Stimulated activated CD8-positive, alpha-beta memory T cell treated with anti-CD3 and anti-CD28 coated beads, Interleukin-2, amount 100 ng/mL, for 48 hours (primary cell): ENCODE measurements around the gene RPL4.
"Not testable (repeated sequence)": the region's sequence is repeated elsewhere in the genome, so short reads cannot be mapped to it uniquely, and the experiment has no call there.

ENCODE experiments used
- DNase-seq, 2 donors: peaks; one replicate each; pipeline ENCODE4 v3.0.0-alpha.2; 2020; ENCODE audit warnings: low read depth in 2 of 2

RPL4 gene

DNA sequence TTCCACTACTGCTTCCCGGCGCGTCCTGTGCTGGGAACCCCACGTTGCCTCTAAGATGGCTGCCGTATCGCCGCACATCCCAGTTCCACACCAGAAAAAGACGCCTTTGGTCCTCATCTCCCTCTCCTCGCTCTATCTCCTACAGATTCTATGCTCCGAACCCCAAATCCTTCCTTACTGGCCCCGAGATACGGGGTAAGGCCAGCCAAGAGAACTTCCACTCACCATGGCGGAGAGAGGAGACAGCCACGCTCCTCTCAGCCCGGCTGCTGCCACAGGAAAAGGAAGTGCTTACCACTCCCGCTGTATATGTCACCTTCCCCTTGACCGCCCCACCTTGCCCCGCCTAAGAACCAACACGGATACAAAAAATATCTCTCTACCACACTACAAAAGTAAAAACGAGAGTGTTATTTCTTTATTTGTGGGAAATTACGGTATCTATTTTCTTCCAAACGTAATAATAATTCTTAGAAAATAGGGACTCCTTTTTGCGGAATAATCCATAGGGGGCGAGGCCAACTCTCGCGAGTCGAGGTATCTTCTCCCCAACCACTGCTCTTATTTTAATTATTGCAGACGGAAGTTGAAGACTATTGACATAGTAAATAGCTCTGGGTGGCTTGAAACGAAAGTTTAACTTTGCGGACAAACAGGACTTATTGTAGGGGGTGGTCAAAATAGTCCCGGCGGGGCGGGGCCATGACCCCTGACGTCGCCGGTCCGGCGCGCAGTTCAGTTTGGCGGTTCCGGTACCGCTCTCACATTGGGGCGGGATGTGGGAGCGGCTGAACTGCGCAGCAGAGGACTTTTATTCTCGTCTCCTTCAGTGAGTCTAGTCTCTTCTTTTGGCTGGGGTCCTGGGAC, at the start of gene RPL4, which contains the start of gene ZWILCH:
Gene RPL4 (minus strand): TSS at position 293 of the 867 bp plus-strand sequence. CDS start 65 bp downstream, at position 228.
Gene ZWILCH (plus strand): TSS at position 764 of the 867 bp plus-strand sequence. CDS start 13 bp downstream, at position 777.
- DNase-seq, result peak; percentile 65 to 68

DNA sequence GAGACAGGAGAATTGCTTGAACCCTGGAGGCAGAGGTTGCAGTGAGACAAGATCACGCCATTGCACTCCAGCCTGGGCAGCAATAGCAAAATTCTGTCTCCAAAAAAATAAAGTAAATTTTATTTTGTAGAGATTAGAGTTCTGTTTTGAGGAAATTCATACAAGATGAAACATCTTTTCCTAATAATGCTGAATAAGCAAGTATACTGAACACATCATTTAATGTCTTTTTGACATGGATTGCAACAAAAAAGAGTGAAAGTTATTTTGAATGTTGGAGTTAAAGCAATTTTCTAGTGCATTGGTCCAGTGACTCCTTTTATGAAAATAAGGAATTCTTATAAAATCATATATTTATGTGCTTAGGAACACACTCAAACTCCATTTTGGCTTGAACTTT, 40.6 kb upstream of the RPL4 start:
- no peak for DNase-seq

DNA sequence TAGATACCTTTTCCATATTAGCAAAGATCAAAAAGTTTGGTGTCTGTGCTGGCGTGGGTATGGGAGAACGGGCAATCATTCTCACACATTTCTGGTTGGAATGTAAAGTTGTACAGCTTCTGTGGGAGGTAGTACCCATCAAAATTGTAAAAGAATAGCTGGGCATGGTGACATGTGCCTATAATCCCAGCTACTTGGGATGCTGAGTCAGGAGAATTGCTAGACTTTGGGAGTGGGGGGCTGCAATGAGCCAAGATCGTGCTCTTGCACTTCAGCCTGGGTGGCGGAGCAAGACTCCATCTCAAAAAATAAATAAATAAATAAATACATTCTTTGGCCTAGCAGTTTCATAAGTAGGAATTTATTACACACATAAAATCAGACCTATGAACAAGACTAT, 38.2 kb upstream of the RPL4 start:
- no peak for DNase-seq

DNA sequence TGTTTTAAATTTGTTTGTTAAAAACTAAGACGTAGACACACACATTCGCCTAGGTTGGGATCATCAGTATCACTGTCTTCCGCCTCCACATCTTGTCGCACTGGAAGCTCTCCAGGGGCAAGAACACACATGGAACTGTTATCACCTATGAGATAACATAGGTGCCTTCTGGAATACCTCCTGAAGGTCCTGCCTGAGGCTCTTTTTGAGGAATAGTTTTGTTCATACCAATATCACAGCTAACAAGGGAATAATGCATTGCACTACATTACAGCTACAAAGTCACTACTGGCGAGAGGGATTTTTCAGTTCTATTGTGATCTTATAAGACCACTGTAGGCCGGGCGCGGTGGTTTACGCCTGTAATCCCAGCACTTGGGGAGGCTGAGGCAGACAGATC, 30.4 kb upstream of the RPL4 start:
- no peak for DNase-seq

DNA sequence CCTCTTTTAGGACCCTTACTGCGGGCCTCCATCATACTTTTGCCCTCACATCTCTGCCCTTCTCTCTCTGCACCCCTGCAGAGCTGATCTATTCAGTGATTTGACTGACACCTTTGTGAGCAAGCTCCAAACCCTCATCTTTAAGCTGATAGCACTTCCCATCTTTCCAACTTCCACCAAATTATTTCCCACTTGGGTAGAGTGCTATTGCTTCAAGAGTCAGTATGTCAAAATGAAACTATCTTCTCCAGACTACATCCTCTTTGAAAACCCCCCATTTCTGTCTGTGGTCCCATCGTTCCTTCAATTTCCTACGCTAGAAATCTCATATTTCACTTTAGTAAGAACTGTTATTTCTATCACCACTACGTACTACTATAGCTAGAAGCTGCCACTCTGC, 20.2 kb upstream of the RPL4 start:
- DNase-seq, result no peak

DNA sequence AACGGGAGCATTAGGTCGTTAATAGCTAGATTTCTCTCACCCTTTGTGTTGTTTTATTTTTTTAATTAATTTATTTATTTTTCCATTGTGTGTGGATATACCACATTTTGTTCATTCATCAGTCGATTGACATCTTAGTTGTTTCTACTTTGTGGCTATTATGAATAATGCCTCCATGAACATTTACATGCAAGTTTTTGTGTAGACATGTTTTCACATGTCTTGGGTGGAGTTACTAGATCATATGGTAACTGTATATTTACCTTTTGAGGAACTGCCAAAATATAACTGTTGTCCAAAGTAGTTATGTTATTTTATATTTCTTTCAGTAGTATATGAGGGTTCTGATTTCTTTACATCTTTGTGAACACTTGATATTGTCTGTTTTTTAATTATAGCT, 19.3 kb upstream of the RPL4 start:
- DNase-seq, result no peak

DNA sequence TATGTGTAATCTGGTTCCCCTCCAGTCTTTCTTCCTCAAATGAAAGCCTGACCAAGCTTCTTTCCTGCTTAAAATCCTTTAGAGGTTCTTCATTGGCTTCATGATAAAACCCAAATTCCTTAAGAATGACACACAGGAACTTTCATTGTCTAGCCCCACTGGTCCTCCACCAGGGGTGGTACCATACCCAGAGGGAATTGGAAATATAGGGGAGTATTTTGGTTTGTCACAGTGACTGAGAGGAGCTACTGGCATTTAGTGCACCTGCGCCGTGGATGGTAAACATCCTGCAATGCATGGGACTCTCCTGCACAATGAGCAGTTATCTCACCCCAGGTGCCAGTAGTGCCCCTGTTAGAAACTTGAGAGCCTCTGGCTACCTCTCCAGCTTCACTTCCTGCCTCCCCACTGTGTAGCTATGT, 11.3 kb upstream of the RPL4 start:
- no peak for DNase-seq

DNA sequence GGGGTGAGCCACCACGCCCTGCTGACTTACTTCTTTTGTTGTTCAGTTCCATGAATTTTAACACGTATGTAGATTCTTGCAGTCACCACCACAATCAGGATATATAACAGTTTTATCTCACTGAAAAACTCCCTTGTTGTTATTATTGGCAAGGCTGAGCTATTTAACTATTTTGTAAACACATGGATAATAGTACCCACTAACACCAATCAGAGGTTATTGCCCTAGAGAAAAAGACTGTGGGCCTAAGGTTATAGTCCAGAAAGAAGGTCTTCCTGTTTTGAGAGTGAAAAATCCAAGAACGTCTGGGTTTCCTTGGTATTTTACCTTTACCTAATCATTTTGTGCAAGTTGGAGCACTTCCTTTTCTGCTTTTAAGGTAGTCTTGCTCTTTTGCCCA, 9.9 kb upstream of the RPL4 start:
- no peak for DNase-seq

DNA sequence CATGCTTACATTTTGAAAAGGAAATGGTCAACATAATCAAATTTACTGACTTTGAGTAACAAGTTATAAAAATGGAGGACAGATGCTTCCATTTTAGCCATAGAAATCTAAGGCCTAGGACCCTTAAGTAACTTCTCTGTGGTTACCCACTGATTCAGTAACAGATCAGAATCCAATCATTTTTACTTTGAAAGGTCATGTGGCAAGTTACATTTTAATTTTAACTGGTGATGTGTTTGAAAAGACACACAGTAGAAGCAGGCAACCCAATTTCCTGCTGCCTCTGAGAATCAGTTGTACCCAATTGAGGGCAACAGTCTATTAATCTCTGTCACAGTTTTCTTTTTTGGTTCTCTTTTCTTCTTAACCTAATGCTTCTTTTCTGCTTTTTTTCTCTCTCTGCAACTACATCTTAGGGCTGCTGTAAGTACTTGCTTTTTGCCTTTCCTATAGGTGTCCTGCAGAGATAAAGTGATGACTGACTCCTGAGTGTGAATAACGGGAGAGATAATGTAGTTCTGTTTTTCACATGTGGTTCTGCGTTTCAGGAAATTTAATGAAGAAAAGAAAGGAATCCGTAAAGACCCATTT, 3.7 kb upstream of the RPL4 start:
- no peak for DNase-seq

DNA sequence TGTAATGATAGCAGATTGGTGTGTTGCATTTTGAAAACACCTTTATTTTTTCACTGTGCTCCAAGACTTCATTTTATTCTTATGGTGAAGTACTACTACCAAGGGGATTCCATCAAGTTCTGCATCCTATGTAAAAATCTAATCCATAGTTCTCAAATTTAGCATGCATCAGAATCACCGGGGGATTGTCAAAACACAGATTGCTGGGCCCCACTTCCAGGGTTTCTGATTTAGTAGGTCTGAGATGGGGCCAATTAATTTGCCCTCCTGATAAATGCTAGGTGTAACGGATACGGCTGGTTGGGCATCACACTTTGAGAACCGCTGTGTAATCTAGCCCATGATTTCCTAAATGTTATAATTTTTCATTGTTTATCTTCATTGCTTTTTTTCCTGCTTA, 1.2 kb upstream of the RPL4 start:
- no peak for DNase-seq

DNA sequence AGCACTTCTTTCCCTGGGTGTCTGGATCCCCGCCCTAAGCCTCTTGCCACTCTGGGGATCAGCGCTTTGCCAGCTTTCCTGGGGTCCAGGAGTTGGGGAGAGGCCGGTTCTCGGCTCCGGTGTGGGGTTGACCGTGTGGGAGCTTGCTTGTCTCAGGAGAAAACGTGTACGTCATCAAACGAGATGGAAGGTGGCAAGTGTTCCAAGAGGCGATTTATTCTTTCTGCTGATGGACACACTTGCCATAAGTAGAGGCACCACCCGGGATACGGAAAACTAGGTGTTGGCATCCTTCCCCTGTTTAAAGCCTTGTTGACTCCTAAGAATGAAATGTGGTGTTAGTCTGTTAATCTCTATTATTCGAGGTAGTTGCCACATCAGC, 766 bp upstream of the RPL4 start:
- DNase-seq, result no peak

DNA sequence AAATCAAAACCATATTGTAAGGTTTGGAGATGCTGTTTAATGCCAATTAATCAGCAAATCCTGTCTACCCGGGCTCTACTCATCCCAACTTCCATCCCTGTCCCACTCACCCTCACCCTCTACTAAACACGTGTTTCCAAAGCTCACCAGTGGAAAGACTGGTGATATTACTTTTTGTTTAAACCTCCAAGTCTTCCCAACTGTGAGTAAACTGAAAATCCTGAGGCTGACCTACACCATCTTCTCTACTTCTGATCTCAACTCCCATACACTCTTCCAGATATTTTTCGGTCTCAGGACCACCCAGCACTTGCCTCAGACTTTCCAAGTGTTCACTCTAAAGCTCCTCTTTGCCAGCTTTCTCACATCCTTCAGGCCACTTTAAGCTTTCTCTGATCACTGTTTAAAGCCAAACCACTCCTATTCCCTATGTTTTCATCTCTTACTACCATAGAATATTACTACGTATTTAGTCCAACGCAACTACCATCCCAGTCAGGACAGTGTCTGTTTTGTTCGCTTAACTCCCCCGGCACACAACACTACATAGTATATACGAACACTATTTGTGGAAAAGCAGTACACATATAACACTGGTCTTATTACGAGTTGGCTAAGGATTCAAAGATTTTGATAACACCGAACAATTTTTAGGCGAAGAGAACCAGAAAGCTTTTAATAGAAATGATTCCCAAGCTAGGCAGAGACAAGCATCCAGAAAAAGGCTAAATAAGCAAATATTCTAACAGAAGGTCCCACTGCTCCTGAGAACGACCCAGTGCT, 684 bp downstream of the RPL4 start:
- no peak for DNase-seq

DNA sequence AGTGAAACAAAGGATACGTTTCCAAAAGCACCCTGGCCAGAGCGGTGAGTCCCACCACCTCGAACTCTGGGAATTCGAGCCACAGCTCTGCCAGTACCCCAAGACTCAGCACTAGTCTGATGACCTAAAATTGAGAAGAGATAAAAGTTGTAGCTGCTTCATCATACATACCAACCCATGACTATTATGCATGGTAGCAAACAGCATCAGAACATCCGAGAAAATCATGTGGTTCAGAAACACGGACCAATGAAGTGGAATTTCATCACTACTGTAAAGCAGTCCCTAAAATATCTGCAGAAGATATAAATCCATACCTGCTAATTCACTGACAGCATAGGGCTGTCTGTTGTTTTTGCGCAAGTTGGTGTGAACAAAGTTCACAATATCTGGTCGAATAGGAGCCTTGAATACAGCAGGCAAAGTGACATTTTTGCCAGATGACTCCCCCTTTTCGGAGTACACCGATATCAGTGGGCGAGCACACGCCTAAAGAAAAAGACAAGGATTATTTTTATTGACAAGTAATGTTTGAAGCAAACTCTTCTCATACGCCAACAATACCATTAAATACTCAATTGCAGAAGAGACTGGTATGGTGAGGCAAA, 1.5 kb downstream of the RPL4 start:
- DNase-seq, result not testable (repeated sequence)

DNA sequence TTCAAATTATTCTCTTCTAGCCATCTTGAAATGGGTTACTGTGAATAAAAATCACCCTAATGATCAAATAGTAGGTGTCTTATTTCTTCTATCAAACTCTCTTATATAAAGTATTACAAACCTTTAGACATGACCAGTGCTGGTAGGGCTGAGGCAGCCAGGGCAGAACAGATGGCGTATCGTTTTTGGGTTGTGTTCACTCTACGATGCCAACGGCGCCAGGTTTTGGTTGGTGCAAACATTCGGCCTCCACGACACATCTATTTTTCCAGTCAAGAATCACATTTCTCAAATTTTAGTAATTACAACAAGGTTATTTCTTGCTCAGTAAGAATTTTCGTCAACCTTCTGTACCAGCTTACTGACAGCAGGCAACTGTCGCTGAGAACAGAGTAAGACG, 2.2 kb downstream of the RPL4 start:
- no peak for DNase-seq

DNA sequence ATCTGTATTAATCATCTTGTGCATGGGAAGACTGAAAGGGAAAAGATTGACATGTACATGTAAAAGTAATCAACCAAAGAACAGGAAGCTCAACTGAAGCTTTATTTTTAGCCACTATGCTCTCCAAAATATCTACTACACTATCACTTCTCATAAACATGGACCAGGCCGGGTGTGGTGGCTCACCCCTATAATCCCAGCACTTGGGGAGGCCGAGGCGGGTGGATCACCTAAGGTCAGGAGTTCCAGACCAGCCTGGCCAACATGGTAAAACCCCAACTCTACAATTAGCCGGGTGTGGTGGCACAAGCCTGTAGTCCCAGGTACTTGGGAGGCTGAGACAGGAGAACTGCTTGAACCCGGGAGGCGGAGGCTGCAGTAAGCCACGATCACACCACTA, 4.3 kb downstream of the RPL4 start:
- not testable (repeated sequence) for DNase-seq

DNA sequence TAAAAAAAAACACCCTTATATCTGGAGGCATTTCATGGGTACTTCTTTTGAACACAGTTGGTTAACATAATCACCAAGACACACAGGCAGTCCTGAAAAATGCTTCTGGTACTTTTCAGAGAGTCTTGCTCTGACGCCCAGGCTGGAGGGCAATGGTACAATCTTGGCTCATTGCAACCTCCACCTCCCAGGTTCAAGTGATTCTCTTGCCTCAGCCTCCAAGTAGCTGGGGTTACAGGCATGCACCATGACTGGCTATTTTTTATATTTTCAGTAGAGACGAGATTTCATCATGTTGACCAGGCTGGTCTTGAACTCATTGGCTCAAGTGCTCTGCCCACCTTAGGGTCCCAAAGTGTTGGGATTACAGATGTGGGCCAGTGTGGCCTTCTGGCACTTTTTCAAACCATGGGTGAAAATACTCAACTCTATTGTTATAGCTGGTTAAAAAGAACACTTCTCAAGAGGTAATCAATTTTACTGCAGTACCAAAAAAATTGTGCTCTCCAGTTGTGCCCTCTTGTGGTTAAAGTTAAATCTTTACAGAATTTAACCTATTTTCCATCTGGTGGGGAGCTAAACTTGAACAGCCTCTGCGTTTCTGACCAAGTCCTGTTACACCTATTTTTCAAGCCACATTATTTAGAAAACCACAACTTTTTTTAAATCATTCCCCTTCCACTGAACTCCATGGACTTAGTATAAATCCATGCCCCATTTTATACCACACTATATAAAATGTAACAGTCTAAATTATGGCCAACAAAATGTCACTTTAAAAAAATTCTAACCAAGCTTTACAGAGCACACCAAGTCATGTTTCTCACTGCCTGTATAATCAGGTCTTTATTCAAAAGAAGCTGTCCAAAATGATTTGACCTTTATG, 5.9 kb downstream of the RPL4 start:
- DNase-seq, result no peak

DNA sequence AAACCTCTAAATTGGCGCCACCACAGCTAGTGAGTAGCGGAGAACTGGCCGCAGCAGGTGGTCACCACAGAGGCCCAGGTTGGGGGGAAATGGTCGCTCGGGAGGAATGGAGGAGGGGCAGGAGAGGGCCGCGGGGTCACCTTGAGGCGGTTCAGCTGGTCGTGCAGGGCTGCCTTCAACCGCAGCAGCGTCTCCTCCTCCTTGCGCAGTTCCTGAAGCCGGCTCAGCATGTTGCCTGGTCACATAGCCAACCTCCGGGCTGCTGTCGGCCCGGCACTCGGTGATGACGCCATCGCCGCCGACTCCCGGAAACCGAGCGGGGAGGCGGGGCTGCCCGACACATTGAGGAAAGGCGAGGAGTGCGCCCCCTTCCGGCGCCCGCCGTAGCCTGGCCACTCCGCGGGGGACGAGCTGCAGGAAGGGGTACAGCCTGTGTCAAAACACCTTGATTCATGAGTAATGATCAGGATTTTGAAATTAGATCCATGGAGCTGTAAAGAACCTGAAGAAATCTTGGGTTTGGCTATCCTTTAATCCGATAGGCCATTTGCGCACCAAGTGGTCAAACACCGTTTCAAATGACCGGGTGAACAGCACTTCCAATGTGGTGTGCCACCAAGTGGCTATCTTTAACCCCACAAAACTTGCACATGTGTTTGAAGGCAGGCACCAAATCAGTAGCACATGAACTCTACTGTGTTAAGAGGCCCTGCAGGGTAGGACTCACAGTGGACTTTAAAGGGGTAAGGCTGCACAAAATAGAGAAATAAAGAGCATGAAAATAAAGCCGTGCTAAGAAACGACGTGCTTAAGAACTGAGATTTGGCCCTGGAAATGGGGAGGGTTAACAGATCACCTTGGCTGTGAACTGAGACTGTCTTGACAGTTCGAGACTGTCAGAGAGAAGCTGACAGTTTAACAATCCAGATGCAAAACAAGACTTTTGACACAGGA, 6.9 kb downstream of the RPL4 start, which contains the start of gene SNAPC5:
Gene SNAPC5 (minus strand): TSS at position 261 of the 954 bp plus-strand sequence. CDS start 31 bp downstream, at position 230.
- DNase-seq, result peak; percentile 97 to 99

DNA sequence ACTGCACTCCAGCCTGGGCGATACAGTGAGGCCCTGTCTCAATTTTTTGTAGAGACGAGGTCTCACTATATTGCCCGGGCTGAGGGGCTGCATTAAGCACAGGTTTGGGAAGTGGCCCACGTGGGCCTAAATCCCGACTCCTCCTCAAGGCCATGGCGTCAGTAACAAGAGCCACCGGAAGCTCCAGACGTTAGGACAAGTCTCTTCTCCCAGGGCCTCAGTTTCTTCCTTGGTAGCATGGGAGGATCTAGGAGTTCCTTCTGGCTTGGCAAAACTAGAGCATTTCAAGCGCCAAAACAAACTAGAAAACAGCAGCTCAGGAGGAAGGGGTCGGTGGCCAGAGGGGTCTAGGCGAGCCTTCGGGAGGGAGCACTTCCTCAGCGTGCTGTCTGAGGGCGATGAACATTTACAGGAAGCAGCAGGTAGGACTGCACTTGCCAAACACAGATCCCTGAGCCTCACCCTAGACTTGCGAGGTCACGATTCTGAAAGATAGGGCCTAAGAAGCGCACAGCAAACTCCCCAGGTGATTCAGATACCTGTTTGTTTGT, 7.6 kb downstream of the RPL4 start:
- no peak for DNase-seq

DNA sequence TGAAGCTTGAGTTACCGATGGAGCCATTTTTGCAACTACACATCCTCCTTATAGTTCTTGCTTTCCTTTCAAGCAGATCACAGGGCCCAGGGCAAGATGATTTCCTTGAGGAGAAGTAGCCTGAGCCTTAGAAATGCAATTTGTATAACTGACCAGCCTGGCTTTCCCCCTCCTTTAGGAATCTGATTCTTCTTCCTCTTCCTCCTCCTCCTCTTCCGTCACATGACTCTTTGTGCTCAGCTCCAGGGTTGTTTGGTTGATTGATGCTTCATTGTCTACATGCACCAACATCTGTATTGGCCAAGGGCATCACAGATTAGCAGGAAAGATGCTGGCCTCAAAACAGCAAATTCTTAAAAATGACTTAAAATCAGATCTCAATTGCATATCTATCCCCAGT, 10.4 kb downstream of the RPL4 start:
- no peak for DNase-seq
